Panc1 (cell line): ENCODE measurements around the gene FAHD1.

ENCODE experiments used
- CTCF ChIP-seq: fragments of 450-650 bp; IDR thresholded peaks from 2 replicates; pipeline ENCODE4 v1.5.1; 2017; ENCODE audit warnings: mild to moderate bottlenecking
- TCF7L2 ChIP-seq: IDR thresholded peaks from 2 replicates; pipeline ENCODE4 v1.6.1; 2011; ENCODE audit warnings: mild to moderate bottlenecking, low read depth, low read length, inconsistent platforms

DNA sequence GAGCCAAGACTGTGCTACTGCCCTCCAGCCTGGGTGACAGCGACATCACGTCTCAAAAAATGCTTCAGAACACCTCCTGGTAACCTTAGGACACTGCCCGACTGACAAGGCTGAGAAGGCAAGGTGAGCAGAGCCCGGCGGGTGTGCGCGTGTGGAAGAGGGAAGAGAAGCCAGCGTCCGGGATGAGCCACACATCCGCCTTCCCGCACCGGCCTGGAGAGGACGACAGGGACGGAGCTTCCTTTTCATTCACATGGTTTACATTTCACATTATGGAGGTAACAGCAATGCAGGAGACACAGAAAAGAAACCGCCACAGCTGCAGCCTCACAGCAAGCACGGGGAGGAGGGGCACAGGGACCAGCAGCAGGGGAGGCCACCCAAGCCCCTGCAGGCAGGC, 16.9 kb upstream of the FAHD1 start:
- TF ChIP-seq CTCF = no peak
- TF ChIP-seq TCF7L2 = no peak
